ENCODE measurements around the gene LCA5.

DNA sequence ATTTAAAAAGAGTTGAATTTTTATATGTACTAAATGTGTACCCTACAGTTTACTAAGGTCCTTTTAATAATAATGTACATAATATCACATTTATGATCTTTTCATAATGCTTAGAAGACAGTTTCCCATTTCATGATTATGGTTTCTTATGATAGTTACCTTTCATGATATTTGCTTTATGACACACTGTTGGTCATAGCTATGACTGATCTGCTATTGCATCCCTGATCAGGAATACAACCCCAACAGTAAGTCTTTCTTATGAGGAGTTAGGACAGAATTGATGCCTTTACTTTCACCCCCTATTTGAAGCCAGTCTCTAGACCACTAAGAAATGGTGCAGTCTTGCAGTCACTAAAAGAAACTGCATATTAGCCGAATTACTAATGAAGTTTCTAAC lies 31.0 kb downstream of the LCA5 start:
- TF ChIP-seq, protein P1, sequence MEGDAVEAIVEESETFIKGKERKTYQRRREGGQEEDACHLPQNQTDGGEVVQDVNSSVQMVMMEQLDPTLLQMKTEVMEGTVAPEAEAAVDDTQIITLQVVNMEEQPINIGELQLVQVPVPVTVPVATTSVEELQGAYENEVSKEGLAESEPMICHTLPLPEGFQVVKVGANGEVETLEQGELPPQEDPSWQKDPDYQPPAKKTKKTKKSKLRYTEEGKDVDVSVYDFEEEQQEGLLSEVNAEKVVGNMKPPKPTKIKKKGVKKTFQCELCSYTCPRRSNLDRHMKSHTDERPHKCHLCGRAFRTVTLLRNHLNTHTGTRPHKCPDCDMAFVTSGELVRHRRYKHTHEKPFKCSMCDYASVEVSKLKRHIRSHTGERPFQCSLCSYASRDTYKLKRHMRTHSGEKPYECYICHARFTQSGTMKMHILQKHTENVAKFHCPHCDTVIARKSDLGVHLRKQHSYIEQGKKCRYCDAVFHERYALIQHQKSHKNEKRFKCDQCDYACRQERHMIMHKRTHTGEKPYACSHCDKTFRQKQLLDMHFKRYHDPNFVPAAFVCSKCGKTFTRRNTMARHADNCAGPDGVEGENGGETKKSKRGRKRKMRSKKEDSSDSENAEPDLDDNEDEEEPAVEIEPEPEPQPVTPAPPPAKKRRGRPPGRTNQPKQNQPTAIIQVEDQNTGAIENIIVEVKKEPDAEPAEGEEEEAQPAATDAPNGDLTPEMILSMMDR (IDR thresholded peaks at IDR 0.05): no peak
- TF ChIP-seq EZH2phosphoT487 (IDR thresholded peaks at IDR 0.05): no peak
- no peak for TF ChIP-seq EZH2 (IDR thresholded peaks at IDR 0.05)
